ENCODE results near the gene FAM180B.

Gene FAM180B

GRCh38 chr11:47570651-47571356 is 15.7 kb upstream of the FAM180B start:
- FAIRE-seq, result no peak

GRCh38 chr11:47571357-47571729 is 15.1 kb upstream of the FAM180B start:
- FAIRE-seq, result no peak

GRCh38 chr11:47571895-47572294 is 14.6 kb upstream of the FAM180B start:
- FAIRE-seq, result no peak

GRCh38 chr11:47572715-47573255 is 13.7 kb upstream of the FAM180B start:
- FAIRE-seq, result no peak

- no peak for FAIRE-seq
Observed at GRCh38 chr11:47573321-47573720, 13.2 kb upstream of the FAM180B start.

GRCh38 chr11:47577460-47578041 is 8.9 kb upstream of the FAM180B start:
- no peak for FAIRE-seq

GRCh38 chr11:47578524-47579494 is 7.7 kb upstream of the FAM180B start, which contains the start of the genes KBTBD4 and NDUFS3:
Gene KBTBD4, minus strand, starts transcription at chr11:47578970. Its CDS starts 19 bp downstream, at chr11:47578951.
Gene NDUFS3, plus strand, starts transcription at chr11:47579074. Its CDS starts 18 bp downstream, at chr11:47579092.
- FAIRE-seq, result no peak

- no peak for FAIRE-seq
Observed at GRCh38 chr11:47583844-47584243, 2.6 kb upstream of the FAM180B start.

GRCh38 chr11:47587039-47587716 is 700 bp downstream of the FAM180B start:
- no peak for FAIRE-seq

- no peak for FAIRE-seq
Observed at GRCh38 chr11:47587723-47588326, 1.3 kb downstream of the FAM180B start.

GRCh38 chr11:47589118-47589517 is 2.6 kb downstream of the FAM180B start:
- FAIRE-seq, result no peak

GRCh38 chr11:47589584-47589976 is 3.1 kb downstream of the FAM180B start:
- FAIRE-seq, result no peak

- FAIRE-seq, result no peak
Observed at GRCh38 chr11:47589977-47590861, 3.7 kb downstream of the FAM180B start.

- FAIRE-seq, result no peak
Observed at GRCh38 chr11:47591764-47592163, 5.3 kb downstream of the FAM180B start.

GRCh38 chr11:47592251-47592650 is 5.8 kb downstream of the FAM180B start:
- no peak for FAIRE-seq

- FAIRE-seq, result no peak
Observed at GRCh38 chr11:47592970-47593369, 6.5 kb downstream of the FAM180B start.

GRCh38 chr11:47593492-47593933 is 7.0 kb downstream of the FAM180B start:
- FAIRE-seq, result no peak

GRCh38 chr11:47593934-47594855 is 7.7 kb downstream of the FAM180B start, which contains the start of gene C1QTNF4:
Gene C1QTNF4, minus strand, starts transcription at chr11:47594411. Its CDS starts 3,601 bp downstream, at chr11:47590810.
- no peak for FAIRE-seq

GRCh38 chr11:47595029-47595428 is 8.6 kb downstream of the FAM180B start:
- FAIRE-seq, result no peak
